HL-60 (cell line): ENCODE measurements around the gene UFD1.

Experiments used
- DNase-seq, 2 experiments: peaks; one replicate each; pipeline ENCODE4 v3.0.0-alpha.2; 2010 to 2020; ENCODE audit warnings: low read depth in 1 of 2, low spot score in 1 of 2
- H3K27ac ChIP-seq: fragments of 250-450 bp; sonication (Bioruptor Pico); replicated peaks from 2 replicates; pipeline ENCODE4 v1.5.1; 2020; ENCODE audit warnings: mild to moderate bottlenecking, moderate library complexity
- H3K27me3 ChIP-seq: fragments of 250-450 bp; sonication (Bioruptor Pico); 2 replicates; pipeline ENCODE4 v1.5.1; 2021; ENCODE audit warnings: mild to moderate bottlenecking, moderate library complexity; ENCODE audit not compliant: insufficient read depth, poor library complexity, severe bottlenecking
- H3K4me3 ChIP-seq: replicated peaks from 2 replicates; pipeline ENCODE4 v1.5.1; 2011; ENCODE audit warnings: mild to moderate bottlenecking, control low read depth, low read length; ENCODE audit not compliant: insufficient read depth
- GABPA ChIP-seq: IDR thresholded peaks from 2 replicates; pipeline ENCODE4 v1.6.1; 2012; ENCODE audit warnings: low read depth
- POLR2AphosphoS5 ChIP-seq: IDR thresholded peaks from 2 replicates; pipeline ENCODE4 v1.6.1; 2012; ENCODE audit warnings: low read depth
- SPI1 ChIP-seq: IDR thresholded peaks from 2 replicates; pipeline ENCODE4 v1.6.1; 2012; ENCODE audit warnings: low read depth, mild to moderate bottlenecking, borderline replicate concordance
- TF ChIP-seq, protein P1 (sequence below): IDR thresholded peaks from 2 replicates; pipeline ENCODE4 v1.6.1; 2012; ENCODE audit warnings: low read depth; ENCODE audit not compliant: insufficient replicate concordance
- TF ChIP-seq, protein P2 (sequence below): IDR thresholded peaks from one replicate; pipeline ENCODE4 v1.5.1; 2011; ENCODE audit warnings: low read length, control low read depth, inconsistent platforms; ENCODE audit not compliant: insufficient read depth

UFD1 gene

GRCh38 chr22:19404676-19405075, 74.3 kb downstream of the UFD1 start:
- no peak for TF ChIP-seq SPI1
- TF ChIP-seq, protein P1, sequence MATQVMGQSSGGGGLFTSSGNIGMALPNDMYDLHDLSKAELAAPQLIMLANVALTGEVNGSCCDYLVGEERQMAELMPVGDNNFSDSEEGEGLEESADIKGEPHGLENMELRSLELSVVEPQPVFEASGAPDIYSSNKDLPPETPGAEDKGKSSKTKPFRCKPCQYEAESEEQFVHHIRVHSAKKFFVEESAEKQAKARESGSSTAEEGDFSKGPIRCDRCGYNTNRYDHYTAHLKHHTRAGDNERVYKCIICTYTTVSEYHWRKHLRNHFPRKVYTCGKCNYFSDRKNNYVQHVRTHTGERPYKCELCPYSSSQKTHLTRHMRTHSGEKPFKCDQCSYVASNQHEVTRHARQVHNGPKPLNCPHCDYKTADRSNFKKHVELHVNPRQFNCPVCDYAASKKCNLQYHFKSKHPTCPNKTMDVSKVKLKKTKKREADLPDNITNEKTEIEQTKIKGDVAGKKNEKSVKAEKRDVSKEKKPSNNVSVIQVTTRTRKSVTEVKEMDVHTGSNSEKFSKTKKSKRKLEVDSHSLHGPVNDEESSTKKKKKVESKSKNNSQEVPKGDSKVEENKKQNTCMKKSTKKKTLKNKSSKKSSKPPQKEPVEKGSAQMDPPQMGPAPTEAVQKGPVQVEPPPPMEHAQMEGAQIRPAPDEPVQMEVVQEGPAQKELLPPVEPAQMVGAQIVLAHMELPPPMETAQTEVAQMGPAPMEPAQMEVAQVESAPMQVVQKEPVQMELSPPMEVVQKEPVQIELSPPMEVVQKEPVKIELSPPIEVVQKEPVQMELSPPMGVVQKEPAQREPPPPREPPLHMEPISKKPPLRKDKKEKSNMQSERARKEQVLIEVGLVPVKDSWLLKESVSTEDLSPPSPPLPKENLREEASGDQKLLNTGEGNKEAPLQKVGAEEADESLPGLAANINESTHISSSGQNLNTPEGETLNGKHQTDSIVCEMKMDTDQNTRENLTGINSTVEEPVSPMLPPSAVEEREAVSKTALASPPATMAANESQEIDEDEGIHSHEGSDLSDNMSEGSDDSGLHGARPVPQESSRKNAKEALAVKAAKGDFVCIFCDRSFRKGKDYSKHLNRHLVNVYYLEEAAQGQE, result no peak
- TF ChIP-seq, protein P2, sequence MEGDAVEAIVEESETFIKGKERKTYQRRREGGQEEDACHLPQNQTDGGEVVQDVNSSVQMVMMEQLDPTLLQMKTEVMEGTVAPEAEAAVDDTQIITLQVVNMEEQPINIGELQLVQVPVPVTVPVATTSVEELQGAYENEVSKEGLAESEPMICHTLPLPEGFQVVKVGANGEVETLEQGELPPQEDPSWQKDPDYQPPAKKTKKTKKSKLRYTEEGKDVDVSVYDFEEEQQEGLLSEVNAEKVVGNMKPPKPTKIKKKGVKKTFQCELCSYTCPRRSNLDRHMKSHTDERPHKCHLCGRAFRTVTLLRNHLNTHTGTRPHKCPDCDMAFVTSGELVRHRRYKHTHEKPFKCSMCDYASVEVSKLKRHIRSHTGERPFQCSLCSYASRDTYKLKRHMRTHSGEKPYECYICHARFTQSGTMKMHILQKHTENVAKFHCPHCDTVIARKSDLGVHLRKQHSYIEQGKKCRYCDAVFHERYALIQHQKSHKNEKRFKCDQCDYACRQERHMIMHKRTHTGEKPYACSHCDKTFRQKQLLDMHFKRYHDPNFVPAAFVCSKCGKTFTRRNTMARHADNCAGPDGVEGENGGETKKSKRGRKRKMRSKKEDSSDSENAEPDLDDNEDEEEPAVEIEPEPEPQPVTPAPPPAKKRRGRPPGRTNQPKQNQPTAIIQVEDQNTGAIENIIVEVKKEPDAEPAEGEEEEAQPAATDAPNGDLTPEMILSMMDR, result no peak

DNA sequence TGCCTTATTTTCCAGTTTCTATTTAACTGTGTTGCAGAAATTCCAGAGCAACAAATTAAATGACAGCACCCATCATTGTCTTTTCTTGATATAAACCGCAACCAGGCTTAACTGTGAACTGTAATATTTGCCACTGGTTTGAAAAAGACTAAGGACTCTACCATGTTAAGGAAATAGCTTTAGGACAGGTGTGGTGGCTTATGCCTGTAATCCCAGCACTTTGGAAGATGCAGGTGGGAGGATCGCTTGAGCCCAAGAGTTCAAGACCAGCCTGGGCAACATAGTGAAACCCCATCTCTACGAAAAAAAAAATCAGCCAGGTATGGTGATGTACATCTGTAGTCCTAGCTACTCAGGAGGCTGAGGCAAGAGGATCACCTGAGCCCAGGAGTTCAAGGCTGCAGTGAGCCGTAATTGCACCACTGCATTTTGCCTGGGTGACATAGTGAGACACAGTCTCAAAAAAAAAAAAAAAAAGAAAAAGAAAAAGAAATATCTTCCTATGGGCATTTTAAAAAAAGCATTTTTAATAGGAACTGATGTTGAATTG, 76.3 kb downstream of the UFD1 start:
- H3K27ac ChIP-seq, result no peak overlapping the region
- no peak for TF ChIP-seq SPI1
- TF ChIP-seq, protein P2, result no peak
- TF ChIP-seq GABPA, result no peak
- TF ChIP-seq, protein P1, result no peak
- TF ChIP-seq POLR2AphosphoS5, result no peak
- no peaks in the 10 kb centered on the region for H3K27me3 ChIP-seq
- no peak overlapping the region for H3K4me3 ChIP-seq
- no peak for DNase-seq

More at GRCh38 chr22:19404676-19405075, 74.3 kb downstream of the UFD1 start:
- no peak for DNase-seq
- Histone ChIP-seq H3K27me3 (no peaks in the 10 kb centered on the region), H3K27ac (no peak overlapping the region), H3K4me3 (no peak overlapping the region)

DNA sequence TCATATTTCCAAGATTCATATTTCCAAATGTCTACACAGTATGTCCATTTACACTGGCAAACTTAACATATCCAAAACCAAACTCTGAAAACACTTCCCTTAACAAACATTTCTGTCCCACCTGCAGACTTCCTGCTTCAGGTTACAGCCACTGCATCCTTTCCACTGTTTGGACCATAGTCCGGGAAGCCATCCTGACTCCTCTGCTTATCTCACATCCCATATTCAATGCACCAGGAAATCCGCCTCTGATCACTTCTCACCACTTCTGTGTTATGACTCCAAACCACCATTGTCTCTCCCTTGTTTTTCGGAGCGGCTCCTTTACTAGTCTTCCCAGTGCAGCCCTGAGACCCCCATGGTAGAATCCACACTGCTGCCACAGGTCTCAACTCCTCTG, 77.5 kb downstream of the UFD1 start:
- H3K4me3 ChIP-seq, result no peak overlapping the region
- no peak overlapping the region for H3K27ac ChIP-seq
- no peaks in the 10 kb centered on the region for H3K27me3 ChIP-seq
- TF ChIP-seq SPI1, result no peak
- TF ChIP-seq POLR2AphosphoS5, result no peak
- TF ChIP-seq GABPA, result no peak
- TF ChIP-seq, protein P2, result no peak
- TF ChIP-seq, protein P1, result no peak
- DNase-seq, result no peak
